Breast epithelium (tissue), 4 donors: ENCODE results near the gene ALG2. TPM values are rescaled to one million over a fixed set of nuclear protein-coding genes. Genes with fewer than 3 reads are reported as not detected.

ENCODE experiments used
- DNase-seq, 2 donors: peaks; one replicate each; pipeline ENCODE4 v3.0.0-alpha.2; 2019; ENCODE audit warnings: low spot score in 2 of 2
- H3K27ac ChIP-seq, 2 donors: fragments of 200-600 bp; sonication (generic) in 1 of 2; one replicate each; pipeline ENCODE4 v1.5.1; 2016 to 2019; ENCODE audit warnings: mild to moderate bottlenecking in 1 of 2
- H3K27me3 ChIP-seq, 2 donors: fragments of 200-600 bp; sonication (generic) in 1 of 2; one replicate each; pipeline versions ENCODE4 v1.5.1 to v1.6.0; 2017 to 2019; ENCODE audit warnings: control low read depth in 1 of 2, mild to moderate bottlenecking in 1 of 2
- H3K36me3 ChIP-seq: fragments of 200-600 bp; one replicate; pipeline ENCODE4 v1.5.1; 2019
- H3K4me1 ChIP-seq, 2 donors: fragments of 200-600 bp; sonication (generic); one replicate each; pipeline ENCODE4 v1.5.1; 2016 to 2019; ENCODE audit warnings: control low read depth in 1 of 2
- H3K4me3 ChIP-seq, 3 donors: fragments of 200-600 bp; sonication (generic); 1 replicate in 2 of 3; 2 replicates in 1 of 3; pipeline ENCODE4 v1.5.1; 2016 to 2019; ENCODE audit warnings: mild to moderate bottlenecking in 3 of 3, moderate library complexity in 2 of 3
- H3K9me3 ChIP-seq, 2 donors: fragments of 200-600 bp; sonication (generic) in 1 of 2; one replicate each; pipeline ENCODE4 v1.5.1; 2016 to 2019; ENCODE audit warnings: control low read depth in 1 of 2
- CTCF ChIP-seq, 3 donors: fragments of 450-650 bp; IDR thresholded peaks; one replicate each; pipeline ENCODE4 v1.5.1; 2016 to 2017; ENCODE audit warnings: antibody characterized with exemption in 3 of 3, mild to moderate bottlenecking in 3 of 3, moderate library complexity in 3 of 3
- POLR2A ChIP-seq: fragments of 450-650 bp; IDR thresholded peaks from one replicate; pipeline ENCODE4 v1.6.1; 2016; ENCODE audit warnings: antibody characterized with exemption, mild to moderate bottlenecking, moderate library complexity
- POLR2AphosphoS5 ChIP-seq, 3 donors: sonication (generic); formaldehyde crosslinking; IDR thresholded peaks; one replicate each; pipeline ENCODE4 v1.6.1; 2017; ENCODE audit warnings: antibody characterized with exemption in 3 of 3
- intact Hi-C: fragments of 100-400 bp; cut with DNase I; formaldehyde crosslinking; loops from one replicate; pipeline ENCODE4 v1.15.1; 2023; ENCODE audit warnings: low total_unique reads
- total RNA-seq, 3 donors: library from RNA; depleted of rRNA; stranded (reverse); fragments of >200 nt; gene quantifications; one replicate each; pipeline ENCODE4 v1.1.0, GENCODE V29; 2016

ALG2 gene
- total RNA-seq, 3 donors from 2014 or later = 30.2 to 44.5 (median 40.3) TPM

- no peak for TF ChIP-seq CTCF (IDR thresholded peaks at IDR 0.05)
- no peak for TF ChIP-seq POLR2AphosphoS5 (IDR thresholded peaks at IDR 0.05)
- TF ChIP-seq POLR2A = no peak
- H3K27me3 ChIP-seq = no peaks in the 10 kb centered on the region
- H3K36me3 ChIP-seq = no peaks in the 10 kb centered on the region
- no peak for DNase-seq
- H3K4me3 ChIP-seq = no peak overlapping the region
- no peaks in the 10 kb centered on the region for H3K9me3 ChIP-seq
- intact Hi-C loops = no loop called here
- H3K4me1 ChIP-seq = no peaks in the 10 kb centered on the region
- H3K27ac ChIP-seq = no peak overlapping the region
Observed at GRCh38 chr9:99264070-99264680, 42.4 kb upstream of the ALG2 start.

GRCh38 chr9:99262949-99263418 lies 41.2 kb upstream of the ALG2 start:
- Histone ChIP-seq H3K36me3 (no peaks in the 10 kb centered on the region), H3K4me1 (no peaks in the 10 kb centered on the region), H3K4me3 (no peak overlapping the region), H3K27ac (no peak overlapping the region), H3K9me3 (no peaks in the 10 kb centered on the region), H3K27me3 (no peaks in the 10 kb centered on the region)
- intact Hi-C loops = no loop called here
- no peak for DNase-seq
- TF ChIP-seq POLR2A (no peak), CTCF (IDR thresholded peaks at IDR 0.05) (no peak), POLR2AphosphoS5 (IDR thresholded peaks at IDR 0.05) (no peak)

GRCh38 chr9:99261923-99262322 lies 40.2 kb upstream of the ALG2 start:
- Histone ChIP-seq H3K36me3 (no peaks in the 10 kb centered on the region), H3K27ac (no peak overlapping the region), H3K4me1 (no peaks in the 10 kb centered on the region), H3K9me3 (no peaks in the 10 kb centered on the region), H3K4me3 (no peak overlapping the region), H3K27me3 (no peaks in the 10 kb centered on the region)
- DNase-seq = no peak
- TF ChIP-seq POLR2AphosphoS5 (IDR thresholded peaks at IDR 0.05) (no peak), POLR2A (no peak)
- intact Hi-C loops = no loop called here

GRCh38 chr9:99259231-99259918 lies 37.6 kb upstream of the ALG2 start:
- Histone ChIP-seq H3K4me3 (peak overlapping the region; percentile 36 to 62 (median 50)), H3K27me3 (no peaks in the 10 kb centered on the region), H3K4me1 (no peaks in the 10 kb centered on the region), H3K36me3 (no peaks in the 10 kb centered on the region), H3K9me3 (no peaks in the 10 kb centered on the region), H3K27ac (peak overlapping the region; percentile 73 to 74)
- intact Hi-C loops = no loop called here
- peak; percentile 63 to 75 for DNase-seq
- peak; percentile 51 to 70 (median 62) for TF ChIP-seq POLR2AphosphoS5 (IDR thresholded peaks at IDR 0.05)
- no peak for TF ChIP-seq CTCF (IDR thresholded peaks at IDR 0.05)
- no peak for TF ChIP-seq POLR2A

- no peak overlapping the region for H3K27ac ChIP-seq
- DNase-seq = no peak
- no peak overlapping the region for H3K4me3 ChIP-seq
- no peaks in the 10 kb centered on the region for H3K27me3 ChIP-seq
- intact Hi-C loops = no loop called here
- no peak for TF ChIP-seq POLR2A
- TF ChIP-seq CTCF (IDR thresholded peaks at IDR 0.05) = no peak
- TF ChIP-seq POLR2AphosphoS5 (IDR thresholded peaks at IDR 0.05) = no peak
- H3K36me3 ChIP-seq = no peaks in the 10 kb centered on the region
- H3K9me3 ChIP-seq = no peaks in the 10 kb centered on the region
- H3K4me1 ChIP-seq = no peaks in the 10 kb centered on the region
Observed at GRCh38 chr9:99257723-99258389, 36.1 kb upstream of the ALG2 start.
